GM18517 (cell line): ENCODE data around the gene COL16A1.

Experiments used
- ATAC-seq: cut with Tn5 transposase; IDR thresholded peaks from one replicate; pipeline ENCODE4 v1.9.1; 2021; ENCODE audit warnings: mild to moderate bottlenecking, moderate library complexity; ENCODE audit not compliant: unreplicated experiment

Gene COL16A1

DNA sequence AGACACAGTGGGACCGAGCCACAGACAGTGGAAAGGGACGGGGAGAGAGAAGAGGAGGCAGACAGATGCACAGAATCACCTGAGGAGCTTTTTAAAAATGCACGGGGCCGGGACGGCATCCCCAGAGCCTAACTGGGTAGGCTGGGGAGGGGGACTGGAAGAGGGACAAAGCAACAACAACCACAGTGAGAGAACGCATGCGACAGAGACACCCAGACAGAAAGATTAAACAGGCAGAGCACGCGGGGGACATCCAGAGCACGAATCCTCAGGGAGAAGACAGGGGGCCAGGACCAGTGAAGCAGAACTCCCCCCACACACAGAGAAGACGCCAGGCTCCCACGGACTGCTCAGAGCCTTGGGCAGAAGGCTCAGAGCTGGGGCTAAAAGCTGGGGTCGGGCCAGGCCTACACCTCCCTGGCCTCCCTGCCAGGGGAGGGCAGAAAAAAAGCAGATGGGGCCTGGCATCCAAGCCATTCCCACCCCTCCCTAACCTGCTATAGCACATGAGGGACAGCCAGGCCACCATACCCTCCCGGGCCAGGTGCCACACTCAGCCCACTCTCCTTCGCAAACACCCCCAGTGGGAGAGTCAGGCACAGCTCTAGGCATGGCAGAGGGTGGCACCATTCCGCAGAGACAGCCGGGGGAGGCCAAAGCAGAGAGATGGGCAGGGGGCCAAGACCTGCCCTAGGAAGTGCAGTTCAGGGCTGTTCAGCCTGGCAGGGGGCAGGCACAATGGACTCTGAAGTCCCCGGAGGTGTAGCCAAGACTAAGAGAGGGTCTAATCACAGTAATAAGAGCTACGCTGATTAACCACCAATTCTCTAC, 29.8 kb upstream of the COL16A1 start:
- ATAC-seq, result no peak

DNA sequence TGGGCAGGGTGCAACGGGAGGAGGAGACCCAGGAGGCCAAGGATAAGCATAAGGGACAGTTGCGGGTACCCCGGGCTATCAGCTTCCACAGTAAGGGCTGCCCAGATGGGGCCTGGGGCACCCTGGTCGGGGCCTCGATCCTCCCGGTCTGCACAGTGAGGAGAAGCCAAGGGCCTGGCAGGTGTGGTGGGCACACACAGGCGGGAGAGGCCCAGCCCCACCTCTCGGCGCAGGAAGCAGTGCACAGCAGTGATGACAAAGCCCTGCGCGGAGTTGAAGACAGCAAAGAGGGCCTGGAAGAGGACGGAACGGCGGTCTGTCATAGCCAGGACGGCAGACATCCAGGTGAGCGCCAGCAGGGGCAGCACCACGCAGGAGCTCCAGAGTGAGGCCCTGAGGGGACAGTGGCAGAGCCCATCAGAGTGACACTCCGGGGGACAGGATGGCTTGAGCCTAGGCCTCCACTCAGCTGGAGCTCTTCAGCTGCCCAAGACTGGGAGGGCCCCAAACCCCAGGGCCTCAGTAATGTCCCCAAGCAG, 29.0 kb upstream of the COL16A1 start:
- no peak for ATAC-seq

DNA sequence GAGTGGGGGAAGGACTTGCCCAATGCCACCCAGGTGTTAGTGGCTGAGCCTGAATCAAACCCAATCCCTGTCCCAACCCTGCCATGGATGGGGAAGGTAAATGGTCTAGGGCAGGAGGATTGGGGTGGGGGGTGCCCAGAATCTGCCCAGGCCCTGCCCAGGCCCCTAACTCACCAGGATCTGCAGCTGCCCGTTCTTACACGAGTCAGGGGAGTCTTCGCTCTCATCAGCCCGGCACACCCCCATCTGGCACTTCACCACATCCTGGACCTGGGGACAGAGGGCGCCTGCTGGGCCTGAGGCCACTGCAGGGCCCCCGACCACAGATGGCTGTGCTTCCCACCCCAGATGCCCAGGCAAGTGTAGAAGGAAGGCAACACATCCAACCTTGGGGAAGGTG, 28.5 kb upstream of the COL16A1 start:
- no peak for ATAC-seq

DNA sequence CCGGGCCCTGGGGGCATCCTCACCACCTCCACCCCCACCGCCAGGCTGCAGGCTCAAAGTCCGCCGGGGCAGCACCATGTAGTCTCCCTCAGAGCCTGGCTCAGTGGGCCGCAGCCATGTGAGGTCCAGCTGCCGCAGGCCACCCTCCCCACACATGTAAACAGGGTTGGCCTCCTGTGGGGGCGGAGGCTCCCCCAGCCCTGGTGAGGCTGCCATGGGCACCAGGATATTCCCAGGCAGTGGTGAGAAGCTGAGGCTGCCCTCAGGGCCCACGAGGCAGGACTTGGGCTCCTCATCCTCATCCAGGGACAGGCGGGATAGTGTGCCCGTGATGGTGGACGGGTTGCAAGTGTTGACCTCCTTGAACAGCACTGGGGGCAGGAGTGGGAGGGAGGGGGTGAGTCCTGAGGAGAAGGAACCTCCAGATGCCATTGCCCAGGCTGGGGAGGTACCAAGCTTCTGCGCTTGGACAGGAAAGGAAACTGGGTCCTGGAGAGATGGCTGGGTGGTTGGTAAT, 27.3 kb upstream of the COL16A1 start:
- ATAC-seq, result no peak

DNA sequence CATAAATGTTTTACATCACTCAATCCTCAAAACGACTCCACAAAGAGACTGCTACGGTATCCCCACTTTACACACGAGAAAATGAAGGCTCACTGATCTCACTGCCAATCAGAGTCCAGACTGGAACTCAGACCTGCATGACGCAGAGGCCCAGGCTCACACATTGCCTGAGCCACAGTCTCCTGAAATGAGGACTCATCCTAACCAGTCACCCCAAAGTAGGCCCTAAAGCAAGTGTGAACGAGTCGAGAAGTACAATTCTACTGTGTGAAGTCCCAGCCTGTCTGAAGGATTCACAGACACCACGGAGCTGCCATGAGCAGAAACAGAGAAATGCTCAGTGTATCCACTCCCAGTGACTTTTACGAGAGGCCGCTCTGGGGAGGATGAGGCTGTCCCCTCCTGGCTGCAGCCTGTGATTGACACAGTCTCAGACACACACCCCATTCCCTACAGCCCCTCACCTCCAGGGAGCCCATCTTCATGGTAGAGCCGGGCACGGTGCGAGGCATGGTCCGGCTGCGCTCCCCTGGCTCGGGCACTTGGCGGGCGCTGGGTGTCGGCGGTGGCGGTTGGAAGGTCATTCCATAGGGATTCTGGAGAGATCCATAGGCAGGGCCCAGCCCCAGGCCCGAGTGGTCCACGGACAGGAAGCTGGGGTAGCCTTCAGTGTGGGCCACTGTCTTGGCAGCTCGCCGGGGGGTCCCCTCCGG, 26.7 kb upstream of the COL16A1 start:
- no peak for ATAC-seq

DNA sequence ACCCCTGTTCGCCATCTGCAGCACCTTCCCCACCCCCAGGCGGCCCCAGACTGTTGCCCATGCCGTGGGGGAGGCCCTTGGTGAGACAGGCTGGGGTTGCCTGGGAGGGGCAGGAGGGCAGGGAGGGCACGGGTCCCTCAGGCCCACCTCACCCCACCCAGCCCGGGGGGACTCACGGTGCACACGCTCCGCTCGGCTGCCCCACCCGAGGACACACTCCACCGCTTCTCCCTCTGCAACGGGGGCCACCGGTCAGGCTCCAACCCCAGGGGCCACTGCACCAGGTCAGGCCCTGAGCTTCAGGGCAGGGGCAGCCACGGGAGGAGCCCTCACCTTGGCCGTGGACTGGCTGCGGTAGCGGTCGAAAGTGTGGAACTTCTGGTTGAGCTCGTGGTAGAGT, 24.0 kb upstream of the COL16A1 start:
- no peak for ATAC-seq

DNA sequence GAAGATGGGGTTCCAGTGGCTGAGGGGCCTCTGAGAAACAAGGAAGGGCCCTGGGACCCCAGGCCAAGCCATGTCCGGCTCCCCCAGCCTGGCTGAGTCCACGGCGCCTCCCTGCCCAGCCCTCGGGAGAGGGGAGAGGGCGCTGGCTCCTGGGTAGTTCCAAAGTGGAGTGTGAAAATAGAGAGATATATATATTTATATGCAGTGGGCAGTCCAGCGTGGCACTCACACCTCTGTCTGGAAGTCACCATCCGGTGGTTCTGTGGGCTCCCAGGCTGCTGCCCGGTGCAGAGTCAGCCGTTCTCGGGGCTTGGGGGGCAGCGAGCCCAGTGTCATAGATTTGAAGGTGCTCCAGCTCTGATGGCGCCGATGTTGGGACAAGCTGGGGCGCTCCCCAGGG, 23.4 kb upstream of the COL16A1 start:
- no peak for ATAC-seq

DNA sequence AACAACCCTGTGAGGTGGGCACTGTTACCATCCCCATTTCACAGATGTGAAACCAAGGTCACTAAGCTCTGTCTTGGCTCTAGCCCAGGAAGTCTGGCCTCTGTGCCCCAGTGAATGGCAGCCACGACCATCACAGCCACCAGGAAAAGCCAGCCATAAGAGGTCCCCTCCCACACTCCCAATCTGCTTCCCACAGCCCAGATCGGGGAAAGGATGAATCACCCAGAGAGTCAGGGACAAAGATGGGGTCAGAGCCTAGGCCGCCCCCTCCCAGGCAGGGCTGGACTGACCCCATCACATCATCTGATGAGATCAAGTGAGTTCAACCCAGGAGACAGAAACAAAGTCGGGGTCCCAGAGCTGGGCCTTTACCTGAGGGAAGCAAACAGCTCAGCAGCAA, 22.9 kb upstream of the COL16A1 start:
- ATAC-seq, result no peak

DNA sequence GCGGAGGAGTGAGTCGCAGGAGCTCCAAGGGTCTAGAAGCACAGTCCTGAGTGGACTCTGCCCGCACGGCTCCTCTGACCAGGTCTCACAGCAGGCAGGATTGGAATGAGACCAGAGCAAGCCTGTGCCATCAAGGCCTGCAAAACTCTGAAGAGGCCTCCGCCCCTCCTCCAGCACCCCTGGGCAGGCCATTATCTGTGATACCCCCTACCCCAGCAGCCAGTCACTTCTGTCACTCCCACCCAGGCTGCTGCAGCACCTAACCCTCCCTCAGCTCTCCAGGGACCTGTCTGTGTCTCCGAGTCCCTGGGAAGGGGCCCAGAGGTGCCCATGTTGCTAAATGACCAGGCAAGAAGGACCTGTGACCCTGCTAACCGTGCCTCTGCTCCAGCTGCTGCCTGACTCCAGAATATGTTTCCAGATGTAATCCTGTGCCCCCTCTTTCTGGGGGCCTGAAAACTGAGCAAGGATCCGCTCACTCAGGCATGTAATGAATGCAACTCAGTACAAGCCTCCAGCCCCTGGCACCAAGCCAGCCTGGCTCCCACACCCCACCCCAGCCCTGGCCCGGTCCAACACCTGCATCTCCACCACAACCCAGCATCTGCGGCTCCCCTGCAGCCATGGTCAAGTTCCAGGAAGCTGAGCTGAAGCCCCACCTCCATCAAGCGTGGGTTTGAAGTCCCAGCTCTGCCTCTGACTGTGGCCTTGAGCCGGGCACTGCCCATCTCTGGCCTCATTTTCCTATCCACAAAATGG, 22.1 kb upstream of the COL16A1 start:
- no peak for ATAC-seq

DNA sequence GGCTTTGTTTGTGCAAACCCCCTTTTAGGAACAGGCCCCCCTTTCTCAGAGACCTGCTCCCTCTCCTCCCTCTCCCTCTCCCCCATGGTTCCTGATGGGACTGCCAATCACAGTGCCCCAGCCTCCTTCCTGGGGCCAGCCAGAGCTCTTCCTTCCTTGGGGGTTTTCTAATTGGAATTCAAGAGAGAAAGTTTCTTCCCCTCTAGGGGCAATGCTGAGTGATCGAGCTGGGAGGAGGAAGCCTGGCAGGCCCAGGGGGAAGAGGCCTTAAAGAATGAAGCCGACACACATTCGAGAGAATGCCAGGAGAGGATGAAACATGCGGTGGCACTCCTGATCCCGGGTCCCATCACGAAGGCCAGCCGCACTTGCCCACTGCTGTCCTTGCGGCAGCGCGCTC, 21.3 kb upstream of the COL16A1 start:
- no peak for ATAC-seq

DNA sequence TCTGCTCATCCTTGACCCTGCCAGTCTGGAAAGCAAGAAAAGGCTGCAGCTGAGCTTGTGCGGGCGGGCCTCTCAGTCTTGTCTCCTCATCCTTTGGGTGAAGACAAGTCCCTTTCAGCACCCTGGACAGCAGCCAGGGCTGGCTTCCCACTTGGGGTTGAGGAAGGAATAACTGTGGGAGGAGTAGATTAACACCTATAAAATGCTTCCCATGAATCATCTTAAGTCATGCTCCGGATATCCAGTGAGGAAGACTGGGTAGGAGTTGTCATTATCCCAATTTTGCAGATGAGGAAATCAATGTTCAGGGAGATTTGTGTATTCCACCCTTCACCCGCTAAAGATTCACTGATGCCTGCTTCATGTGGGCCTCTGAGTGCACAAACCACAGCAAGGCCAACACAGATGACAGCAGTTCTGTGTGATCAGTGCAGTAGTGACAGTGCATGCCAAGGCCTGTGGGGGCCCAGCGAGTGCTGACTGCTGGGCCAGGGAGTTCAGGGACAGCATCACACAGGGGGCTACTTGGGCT, 20.1 kb upstream of the COL16A1 start:
- no peak for ATAC-seq

DNA sequence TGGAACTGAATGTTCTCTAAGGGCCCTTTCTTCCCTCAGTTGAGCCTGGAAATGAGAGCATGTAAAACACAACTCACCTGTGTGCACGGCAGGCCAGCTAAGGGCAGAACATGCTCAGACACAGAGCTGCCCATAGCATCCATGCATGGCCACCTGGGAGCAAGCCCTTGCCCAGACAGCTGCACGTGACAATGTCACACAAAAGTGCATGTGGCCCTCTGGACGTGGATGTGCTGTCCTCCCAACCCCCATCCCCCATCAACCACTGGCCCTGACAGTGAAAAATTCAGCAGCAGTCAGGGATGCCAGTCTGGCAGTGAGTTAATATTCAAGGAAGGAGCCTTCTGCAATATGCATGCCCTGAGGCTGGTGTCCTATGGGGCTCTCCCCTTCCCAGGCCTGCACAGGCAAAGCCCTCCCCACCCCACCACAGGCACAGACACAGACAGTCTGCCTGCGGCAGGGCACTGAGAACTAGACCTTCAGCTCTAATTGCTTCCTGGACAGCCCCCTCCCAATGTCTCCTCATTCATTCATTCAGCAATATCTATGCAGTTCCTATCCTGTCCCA, 14.6 kb upstream of the COL16A1 start:
- ATAC-seq, result no peak

DNA sequence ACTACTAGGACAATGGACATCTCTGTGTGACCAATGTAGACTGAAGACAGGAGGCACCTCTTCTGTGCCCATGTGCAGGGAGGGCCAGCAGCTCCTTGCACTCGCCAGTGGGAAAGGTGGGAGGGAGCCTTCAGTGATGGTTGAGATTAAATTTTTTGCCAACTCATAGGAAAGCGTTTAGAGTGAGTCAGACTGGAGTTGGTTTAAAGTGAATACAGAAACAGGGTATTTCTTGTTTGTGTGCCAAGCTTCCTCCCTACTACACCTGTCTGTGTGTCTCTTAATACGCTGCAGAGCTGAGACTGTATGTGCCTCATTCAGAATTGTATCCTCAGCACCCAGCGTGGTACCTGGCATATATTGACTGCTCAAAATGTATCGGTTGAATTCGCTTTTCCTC, 13.5 kb upstream of the COL16A1 start:
- no peak for ATAC-seq

DNA sequence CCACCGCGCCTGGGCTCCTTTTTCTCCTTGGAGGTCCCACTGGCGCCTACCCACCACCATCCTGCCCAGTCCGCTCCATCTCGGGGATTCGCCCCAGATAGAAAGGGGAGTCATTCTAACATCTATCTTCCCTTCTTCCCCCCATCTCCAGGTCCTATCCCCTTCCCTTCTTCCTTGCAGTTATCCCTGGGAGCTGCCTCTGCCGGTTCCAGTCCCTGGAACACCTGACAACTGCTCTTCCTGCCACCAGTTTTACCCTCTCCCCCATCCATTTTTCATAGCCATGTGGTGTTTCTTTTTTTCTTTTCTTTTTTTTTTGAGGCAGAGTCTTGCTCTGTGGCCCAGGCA, 12.0 kb upstream of the COL16A1 start:
- no peak for ATAC-seq

DNA sequence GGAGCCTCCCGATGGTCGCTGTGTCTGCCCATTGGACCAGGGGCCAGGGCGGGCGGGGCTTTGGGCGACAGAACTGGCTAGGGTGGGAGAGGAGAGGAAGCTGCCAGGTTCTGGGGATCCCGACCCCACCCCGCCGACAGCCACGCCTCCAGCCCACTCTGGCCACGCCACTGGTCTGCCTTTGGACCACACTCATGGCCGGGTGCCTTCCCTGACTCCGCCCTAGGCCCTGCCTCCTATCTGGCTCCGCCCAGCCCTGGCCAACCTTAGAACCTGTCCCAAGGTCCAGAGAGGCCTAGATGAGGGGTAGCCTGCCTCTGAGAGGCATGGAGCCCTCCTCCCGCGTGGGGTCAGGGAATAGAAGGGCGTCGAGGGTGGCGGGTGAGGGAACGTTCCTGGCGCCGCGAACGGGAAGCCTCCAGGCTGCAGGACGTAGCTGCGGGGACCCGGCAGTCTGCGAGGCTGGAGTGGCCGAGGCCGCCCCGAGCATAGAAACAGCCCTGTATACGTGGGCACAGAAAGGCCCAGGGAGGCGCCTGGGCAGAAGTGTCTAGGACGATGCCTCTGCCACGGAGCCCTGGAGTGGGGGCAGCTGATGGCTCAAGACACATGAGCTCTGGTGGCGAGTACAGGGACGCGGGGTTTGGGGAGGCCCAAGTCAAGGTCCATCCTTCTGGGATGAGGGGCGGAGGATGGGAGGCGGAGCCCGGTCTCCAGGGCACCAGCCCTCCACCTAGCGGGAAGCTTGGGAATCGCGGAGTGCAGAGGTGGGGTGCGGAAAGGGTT, 11.5 kb upstream of the COL16A1 start:
- no peak for ATAC-seq

DNA sequence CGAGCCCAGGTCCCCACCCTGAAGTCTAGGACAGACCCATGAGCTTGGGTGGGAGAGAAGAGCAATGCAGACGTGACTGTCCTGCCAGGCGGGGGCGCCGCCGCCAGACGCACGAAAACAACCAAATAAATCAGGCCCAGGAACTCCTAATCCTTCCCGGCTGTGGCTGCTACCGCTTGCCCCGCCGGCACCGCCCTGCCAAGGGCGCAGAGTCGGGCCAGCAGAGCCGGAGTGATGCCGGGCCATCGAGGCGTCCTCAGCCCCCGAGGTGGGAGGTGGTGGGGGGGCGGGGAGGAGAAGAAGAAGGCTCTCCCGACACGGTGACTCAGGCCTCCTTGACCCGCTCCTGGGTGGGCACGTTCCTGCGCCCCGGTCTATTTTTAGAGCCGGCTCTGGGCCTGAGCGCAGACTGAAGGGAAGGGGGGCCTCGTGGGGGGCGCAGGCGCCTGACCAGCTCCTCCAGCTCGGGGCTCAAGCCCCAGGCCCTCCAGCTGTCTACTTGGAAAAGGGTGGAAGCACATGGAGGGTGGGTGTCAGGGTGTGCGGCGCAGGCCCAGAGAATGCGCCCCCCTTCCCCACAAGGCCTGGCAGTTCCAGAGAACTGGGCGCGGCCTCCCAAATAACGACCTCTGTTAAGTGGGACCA, 10.7 kb upstream of the COL16A1 start:
- no peak for ATAC-seq

DNA sequence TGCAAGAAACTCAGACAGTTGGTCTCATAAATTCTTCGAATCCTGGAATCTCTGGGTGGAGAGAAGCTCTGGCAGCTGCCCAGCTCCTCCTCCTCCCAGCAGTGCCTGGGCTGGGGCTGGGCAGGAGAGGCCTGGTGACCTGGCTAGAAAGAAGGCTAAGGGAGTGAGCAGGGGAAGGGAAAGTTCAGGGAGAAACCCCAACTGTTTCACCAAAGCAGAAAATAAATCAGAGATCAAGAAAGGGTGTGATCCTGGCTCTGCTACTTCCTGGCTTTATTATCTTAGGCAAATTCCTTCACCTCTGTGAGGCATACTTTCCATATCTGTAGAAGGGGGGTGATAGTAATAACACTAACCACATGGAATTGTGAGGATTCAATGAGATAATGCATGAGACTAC, 8.8 kb upstream of the COL16A1 start:
- no peak for ATAC-seq

DNA sequence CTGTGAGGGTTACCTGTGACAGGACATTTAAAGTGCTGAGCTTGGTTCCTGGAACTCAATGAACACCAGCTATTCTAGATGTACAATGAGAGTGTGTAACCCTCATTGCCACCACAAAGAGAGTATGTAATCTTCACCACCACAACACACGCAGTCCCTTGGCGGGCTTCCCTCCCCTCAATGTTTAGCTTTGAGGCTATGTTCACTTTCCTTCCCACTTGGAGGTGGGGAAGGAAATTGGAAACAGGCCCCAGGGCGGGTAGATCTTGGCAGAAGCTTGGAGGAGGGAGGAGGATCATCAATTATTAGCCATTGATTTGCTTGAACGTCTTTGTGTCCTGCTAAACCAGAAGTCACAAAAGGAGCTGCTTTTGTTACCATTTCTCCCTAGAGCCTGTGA, 8.3 kb upstream of the COL16A1 start:
- ATAC-seq, result no peak

DNA sequence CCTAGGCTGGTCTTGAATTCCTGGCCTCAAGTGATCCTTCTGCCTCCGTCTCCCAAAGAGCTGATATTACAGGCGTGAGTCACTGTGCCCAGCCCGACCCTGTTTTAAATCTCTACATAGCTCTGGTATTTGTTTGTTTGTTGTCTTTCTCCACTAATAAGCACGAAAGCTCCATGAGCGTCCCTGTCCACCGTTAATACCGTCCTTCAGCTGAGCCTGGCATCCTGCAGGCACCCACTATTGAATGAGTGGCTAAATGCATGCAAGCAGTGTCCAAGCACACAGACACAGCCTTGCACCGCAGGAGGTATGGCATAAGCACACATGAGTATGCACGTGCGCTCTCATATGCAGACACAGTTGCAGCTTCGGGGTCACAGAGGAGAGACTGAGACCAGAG, 4.5 kb upstream of the COL16A1 start:
- no peak for ATAC-seq

DNA sequence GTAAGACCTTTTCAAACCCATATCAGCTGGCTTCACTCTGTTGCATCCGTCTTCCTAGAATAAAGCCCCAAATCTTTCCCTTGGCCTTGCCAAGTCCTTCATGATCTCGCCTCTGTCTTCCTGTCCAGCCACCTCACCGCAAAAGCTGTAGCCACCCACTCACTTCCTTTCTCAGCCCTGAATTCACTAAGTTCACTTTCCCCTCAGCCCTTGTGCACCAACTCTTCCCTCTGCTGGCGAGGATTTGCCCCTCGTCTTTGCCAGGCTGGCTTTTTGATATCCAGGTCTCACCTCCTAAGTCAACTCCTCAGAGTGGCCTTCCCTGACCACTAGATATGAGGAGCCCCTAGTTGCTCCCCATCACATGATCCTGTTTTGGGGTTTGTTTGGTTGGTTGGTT, 3.9 kb upstream of the COL16A1 start:
- ATAC-seq, result no peak
